Lower leg skin (tissue), 3 donors: Measurements from ENCODE around the gene APC.

ENCODE experiments used
- POLR2A ChIP-seq, 2 donors: fragments of 450-650 bp; IDR thresholded peaks; one replicate each; pipeline ENCODE4 v1.6.1; 2016 to 2017; ENCODE audit warnings: antibody characterized with exemption in 2 of 2, mild to moderate bottlenecking in 1 of 2, moderate library complexity in 1 of 2
- TF ChIP-seq, protein P1 (sequence below), 3 donors: fragments of 450-650 bp; IDR thresholded peaks; one replicate each; pipeline ENCODE4 v1.5.1; 2016; ENCODE audit warnings: antibody characterized with exemption in 3 of 3, mild to moderate bottlenecking in 3 of 3, moderate library complexity in 2 of 3

DNA sequence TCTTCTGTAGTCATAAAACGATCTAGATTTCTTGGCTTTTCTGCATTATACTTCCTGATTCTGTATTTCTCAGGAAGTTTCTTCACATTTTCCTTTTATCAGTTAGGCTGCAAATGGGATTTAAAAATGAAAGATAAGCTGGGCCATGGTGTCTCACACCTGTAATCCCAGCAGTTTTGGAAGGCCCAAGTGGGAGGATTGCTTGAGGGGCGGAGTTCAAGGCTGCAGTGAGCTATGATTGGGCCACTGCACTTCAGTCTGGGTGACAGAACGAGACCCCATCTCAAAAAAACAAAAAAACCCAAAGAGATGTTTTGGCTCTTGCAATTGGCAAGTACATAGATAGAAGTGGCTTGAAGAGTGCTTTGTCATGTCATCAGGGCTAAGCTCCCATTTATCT, 26.2 kb upstream of the APC start:
- TF ChIP-seq, protein P1, sequence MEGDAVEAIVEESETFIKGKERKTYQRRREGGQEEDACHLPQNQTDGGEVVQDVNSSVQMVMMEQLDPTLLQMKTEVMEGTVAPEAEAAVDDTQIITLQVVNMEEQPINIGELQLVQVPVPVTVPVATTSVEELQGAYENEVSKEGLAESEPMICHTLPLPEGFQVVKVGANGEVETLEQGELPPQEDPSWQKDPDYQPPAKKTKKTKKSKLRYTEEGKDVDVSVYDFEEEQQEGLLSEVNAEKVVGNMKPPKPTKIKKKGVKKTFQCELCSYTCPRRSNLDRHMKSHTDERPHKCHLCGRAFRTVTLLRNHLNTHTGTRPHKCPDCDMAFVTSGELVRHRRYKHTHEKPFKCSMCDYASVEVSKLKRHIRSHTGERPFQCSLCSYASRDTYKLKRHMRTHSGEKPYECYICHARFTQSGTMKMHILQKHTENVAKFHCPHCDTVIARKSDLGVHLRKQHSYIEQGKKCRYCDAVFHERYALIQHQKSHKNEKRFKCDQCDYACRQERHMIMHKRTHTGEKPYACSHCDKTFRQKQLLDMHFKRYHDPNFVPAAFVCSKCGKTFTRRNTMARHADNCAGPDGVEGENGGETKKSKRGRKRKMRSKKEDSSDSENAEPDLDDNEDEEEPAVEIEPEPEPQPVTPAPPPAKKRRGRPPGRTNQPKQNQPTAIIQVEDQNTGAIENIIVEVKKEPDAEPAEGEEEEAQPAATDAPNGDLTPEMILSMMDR (IDR thresholded peaks at IDR 0.05): no peak
- TF ChIP-seq POLR2A (IDR thresholded peaks at IDR 0.05): no peak
